NCI-H446 treated with DMSO at 0.1 percent for 48 hours (cell line): Measurements from ENCODE around the gene SENP6.
"Not testable (repeated sequence)": the region's sequence is repeated elsewhere in the genome, so short reads cannot be mapped to it uniquely, and the experiment has no call there.

Source experiments
- DNase-seq: peaks from one replicate; lab custom pipeline; 2025; lab: John Stamatoyannopoulos, UW

The SENP6 gene

GRCh38 chr6:75601304-75602245 is at the start of gene SENP6:
TSS of gene SENP6 (plus strand) at chr6:75601880. CDS start at chr6:75602525, 645 bp downstream.
- peak; percentile 46 for DNase-seq

DNA sequence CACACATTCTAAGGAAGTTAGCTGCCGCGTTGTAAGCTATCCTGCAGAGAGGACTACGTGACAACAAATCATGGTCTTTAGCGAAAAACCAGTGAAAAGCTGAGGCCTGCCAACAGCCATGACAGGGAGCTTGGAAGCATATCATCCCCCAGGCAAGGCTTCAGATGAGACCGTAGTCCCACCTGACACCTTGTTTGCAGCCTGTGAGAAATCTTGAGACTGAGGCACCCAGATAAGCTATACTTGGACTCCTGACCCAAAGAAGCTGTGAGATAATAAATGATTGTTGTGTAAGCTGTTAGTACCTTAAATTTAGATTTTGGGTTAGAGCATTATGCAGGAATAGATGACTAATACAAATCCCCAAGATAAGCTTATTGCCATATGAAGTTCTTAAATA is 45.4 kb upstream of the SENP6 start:
- no peak for DNase-seq

DNA sequence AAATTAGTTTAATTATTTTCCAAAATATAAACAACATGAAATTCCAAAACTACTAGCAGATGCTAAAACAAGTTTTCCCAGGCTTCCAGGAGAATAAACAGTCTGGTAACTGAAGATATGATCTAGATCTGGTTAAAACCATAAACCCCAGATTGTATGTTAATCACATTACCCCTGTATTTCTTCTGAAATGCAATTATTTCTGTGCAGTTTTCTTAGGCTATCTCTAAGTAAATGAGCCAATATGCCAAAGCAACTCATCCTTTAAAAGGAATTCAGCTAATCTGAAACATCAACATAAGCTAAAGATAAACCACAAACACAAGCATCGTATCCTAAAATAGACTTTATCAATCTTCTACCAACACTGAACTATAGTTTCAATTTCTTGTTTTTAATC is 44.6 kb upstream of the SENP6 start:
- no peak for DNase-seq

DNA sequence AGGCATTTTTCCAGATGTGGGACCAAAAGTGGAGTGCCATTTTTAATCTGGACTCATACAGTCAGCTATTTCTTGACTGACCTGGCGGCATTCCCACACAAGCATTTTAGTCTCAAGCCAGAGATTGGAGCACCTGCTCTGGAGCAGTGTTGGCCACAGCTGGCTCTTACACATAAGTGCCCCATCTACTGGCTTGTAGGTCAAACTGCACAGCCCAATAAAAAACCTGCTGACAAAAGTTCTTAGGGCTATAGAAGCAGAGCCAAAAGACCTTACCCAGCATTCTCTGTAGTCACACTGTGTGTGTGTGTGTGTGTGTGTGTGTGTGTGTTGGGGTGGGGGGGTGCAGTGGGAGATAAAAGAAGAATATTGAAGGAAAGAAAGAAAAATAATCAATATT is 38.6 kb upstream of the SENP6 start:
- no peak for DNase-seq

DNA sequence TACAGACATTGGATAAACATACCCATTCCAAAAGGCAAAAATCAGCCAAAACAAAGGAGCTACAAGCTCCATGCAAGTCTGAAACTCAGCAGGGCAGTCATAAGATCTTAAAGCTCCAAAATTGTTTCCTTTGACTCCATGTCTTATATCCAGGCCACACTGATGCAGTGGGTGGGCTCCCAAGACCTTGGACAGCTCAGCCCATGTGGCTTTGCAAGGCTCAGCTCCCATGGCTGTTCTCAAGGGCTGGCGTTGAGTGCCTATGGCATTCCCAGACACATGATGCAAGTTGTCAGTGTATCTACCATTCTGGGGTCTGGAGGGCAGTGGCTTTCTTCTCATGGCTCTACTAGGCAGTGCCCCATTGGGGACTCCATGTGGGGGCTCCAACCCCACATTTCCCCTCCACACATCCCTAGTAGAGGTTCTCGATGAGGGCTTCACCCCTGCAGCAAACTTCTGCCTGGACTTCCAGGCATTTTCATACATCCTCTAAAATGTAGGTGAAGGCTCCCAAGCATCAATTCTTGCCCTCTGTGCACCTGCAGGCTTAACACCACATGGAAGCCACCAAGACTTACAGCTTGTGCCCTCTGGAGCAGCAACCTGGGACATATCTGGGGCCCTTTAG is 35.4 kb upstream of the SENP6 start:
- DNase-seq = no peak

DNA sequence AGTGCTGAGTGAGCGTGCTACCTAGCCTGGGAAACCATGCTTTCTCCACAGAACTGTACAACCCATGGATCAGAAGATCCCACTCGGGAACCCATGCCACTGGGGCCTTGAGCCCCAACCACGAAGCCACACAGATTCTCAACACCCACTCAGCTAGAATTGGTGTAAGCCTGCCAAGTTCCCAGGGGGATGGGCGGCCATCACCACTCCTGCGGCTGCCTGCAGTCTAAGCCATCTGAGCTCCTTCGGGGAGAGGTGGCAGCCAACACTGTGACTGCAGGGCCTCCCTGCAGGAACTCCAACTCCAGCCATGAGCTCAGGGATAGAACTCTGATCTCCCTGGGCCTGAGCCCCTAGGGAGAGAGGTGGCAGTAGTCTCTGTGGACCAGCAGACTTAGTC is 33.6 kb upstream of the SENP6 start:
- DNase-seq = no peak

- DNase-seq = no peak
Measured at GRCh38 chr6:75568965-75569364, 32.7 kb upstream of the SENP6 start.

- DNase-seq = not testable (repeated sequence)
Measured at GRCh38 chr6:75570671-75571070, 31.0 kb upstream of the SENP6 start.

DNA sequence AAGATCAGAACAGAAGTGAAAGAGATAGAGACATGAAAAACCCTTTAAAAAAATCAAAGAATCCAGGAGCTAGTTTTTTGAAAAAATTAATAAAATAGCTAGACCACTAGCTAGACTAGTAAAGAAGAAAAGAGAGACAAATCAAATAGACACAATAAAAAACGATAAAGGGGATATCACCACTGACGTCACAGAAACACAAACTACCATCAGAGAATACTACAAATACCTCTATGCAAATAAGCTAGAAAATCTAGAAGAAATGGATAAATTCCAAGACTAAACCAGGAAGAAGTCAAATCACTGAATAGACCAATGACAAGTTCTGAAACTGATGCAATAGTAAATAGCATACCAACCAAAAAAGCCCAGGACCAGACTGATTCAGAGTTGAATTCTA is 29.6 kb upstream of the SENP6 start:
- DNase-seq = no peak

GRCh38 chr6:75579951-75580350 is 21.7 kb upstream of the SENP6 start:
- no peak for DNase-seq

DNA sequence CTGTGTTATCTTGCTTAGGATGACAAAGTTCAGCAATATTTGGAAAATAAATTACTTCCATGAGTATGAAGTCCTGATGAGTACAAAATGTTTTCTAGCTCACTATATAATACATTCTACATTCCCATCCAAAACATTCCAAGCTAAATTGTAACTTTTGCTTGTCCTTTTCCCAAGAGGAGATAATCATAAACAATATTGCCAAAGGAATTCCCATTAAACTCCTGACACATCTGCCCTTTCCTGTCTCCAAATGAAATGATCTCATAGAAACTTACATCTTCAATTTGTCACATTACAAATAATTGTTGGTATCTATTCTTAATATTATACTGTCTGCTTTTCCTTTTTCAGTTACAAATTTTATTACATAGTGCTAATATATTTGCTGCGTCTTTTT is 20.4 kb upstream of the SENP6 start:
- DNase-seq = no peak

DNA sequence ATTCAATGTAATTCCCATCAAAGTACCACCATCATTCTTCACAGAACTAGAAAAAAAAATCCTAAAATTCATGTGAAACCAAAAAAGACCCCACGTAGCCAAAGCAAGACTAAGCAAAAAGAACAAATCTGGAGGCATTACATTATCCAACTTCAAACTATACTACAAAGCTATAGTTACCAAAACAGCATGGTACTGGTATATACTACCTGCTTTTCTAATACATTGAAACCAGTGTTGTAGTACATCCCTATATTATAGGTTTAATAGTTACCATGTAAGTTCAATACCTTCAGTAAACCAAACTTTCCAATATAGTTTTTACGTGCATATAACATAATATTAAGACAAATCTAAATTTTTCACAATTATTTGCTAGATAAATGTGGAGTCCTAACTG is 17.1 kb upstream of the SENP6 start:
- DNase-seq = not testable (repeated sequence)

DNA sequence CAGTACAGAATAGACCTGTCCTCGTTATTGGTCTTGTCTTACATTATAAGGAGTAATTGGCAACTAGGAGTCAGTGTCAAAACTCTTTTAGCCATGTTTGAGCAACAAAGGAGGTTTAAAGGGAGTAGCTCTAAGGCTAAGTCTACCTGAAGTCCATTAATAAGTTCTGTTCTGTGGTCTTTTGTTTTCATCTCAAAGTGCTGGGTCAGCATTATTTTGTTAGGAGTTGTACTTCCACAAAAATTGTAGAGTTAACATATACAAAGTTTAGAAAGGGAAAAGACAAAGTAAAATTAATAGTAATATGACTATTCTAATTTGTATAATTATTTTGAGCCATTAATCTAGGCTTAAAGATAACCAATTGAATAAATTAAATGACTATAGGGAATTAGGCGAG is 12.7 kb upstream of the SENP6 start:
- no peak for DNase-seq

GRCh38 chr6:75590370-75590769 is 11.3 kb upstream of the SENP6 start:
- no peak for DNase-seq

- not testable (repeated sequence) for DNase-seq
Measured at GRCh38 chr6:75596380-75596779, 5.3 kb upstream of the SENP6 start.

GRCh38 chr6:75600768-75601167 is 912 bp upstream of the SENP6 start:
- no peak for DNase-seq

DNA sequence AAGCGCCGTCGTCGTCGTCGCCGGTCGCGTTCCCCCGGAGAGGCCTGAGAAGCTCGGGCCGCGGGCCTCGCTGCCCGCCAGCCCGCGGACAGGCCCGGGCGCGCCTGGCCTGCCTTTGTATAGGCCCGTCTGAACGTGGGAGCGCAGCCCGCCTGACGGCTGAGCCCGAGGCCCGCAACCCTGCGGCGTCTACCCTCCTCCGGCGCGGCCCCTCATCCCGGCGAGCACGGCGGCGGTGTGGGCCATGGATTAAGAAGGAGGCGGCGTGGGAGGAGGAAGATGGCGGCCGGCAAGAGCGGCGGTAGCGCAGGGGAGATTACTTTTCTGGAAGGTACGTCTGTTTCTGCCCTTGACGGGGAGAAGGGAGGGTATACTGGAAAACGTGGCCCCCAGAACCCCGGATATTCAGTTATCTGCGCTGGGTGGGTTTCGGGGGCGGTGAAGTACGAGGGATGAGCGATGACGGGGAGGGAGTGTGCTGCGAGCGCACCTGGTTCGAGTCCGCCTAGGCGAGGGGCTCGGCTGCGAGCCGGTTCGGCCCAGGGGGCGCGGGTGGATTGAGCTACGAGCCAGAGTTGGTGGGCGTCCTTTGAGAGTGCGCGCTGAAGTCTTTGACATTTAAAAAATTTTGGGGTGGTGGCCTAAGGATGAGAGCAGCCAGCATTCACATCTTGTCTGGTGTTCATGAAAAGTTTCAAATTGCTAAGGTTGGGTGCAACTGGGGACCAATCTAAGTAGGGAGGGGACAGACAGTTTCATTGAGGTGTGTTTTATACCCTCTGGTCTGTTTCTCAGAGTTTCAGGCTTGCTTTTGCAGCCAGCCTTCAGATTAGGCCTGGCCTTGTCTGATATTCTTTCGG is 796 bp downstream of the SENP6 start:
- no peak for DNase-seq

DNA sequence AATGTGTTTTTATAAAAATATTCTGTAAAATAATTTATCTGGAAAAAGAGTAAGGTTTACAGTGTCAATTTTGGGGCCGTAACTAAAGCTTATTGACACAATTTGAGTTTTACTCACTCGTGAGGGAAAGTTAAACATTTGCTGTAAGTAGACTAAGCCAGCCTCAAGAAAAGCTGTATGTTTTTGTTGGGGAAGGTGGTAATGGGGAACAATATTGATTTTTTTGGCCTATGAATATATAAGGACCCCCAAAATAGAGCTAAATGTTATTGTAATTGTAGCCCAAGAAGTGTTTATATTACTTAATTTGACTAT is 1.4 kb downstream of the SENP6 start:
- DNase-seq = no peak

GRCh38 chr6:75604294-75604693 is 2.6 kb downstream of the SENP6 start:
- DNase-seq = no peak

DNA sequence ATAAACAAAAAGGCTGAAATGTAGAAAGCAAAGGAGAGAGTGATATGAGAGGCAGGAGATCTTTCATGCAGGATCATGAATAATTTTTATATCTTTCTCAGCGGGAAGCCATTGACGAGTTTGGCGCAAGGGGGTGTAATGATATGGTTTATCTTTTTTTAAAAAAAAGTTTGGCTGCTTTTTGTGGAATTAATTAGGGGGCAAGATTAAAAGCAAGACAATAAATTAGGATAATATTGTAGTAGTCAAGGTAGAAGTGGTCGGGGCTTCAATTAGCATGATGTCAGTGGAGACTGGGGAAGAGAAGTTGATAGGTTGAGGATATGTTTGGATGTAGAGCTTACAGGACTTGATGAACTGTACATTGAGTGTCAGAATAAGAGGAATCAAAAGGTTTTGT is 4.0 kb downstream of the SENP6 start:
- DNase-seq = no peak

DNA sequence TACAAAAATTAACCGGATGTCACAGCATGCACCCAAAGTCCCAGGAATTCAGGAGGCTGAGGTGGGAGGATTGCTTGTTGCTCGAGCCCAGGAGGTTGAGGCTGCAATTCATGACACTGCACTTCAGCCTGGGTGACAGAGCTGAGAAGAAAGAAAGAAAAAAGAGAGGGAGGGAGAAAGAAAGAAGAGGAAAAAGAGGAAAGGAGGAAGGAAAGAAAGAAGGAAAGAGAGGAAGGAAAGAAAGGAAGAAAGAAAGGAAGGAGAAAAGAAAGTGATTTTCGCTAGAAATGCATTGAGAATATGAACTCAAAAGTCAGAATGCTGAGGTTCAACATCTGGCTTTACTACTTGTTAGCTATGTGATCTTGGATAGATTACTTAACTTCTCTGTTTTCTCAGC is 6.6 kb downstream of the SENP6 start:
- no peak for DNase-seq

GRCh38 chr6:75608956-75609533 is 7.4 kb downstream of the SENP6 start:
- DNase-seq = no peak
